ENCODE results near the gene CALHM2. TPM values are rescaled to one million over a fixed set of nuclear protein-coding genes. Genes with fewer than 3 reads are reported as not detected.

CALHM2 gene
- total RNA-seq, 2 donors from 2014 or later = 11.2 to 12.7 TPM

DNA sequence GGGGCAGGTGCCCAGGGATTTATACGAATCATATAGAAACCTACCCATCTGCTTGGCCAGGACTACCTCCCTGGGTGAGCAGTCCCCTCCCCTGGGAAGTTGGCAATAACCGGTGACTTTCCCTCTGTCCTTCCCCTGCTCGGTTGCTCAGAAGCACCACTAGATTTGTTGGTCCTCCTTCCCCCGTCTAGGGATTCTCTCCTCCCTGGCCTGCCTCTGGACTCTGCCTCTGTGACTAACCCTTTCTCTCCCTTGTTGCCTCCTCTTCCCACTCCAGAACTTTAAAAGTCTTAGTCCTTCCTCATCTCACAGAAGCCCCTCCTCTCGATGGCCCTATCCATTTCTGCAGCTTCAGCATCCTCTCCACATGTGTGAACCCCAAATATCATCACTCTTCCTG is 17.0 kb upstream of the CALHM2 start:
- no peak for DNase-seq (ENCODE audit: low spot score)
- ATAC-seq = no peak
- Mint-ChIP-seq H3K27ac (peak overlapping the region in 1 of 2 donors; percentile 89), H3K9me3 (no peaks in the 10 kb centered on the region), H3K4me3 (no peak overlapping the region), H3K36me3 (no peaks in the 10 kb centered on the region), H3K27me3 (no peaks in the 10 kb centered on the region), H3K4me1 (ENCODE audit: low read depth in 2 of 2) (peaks cover 35 to 46% of the 10 kb centered on the region in 2 donors)

DNA sequence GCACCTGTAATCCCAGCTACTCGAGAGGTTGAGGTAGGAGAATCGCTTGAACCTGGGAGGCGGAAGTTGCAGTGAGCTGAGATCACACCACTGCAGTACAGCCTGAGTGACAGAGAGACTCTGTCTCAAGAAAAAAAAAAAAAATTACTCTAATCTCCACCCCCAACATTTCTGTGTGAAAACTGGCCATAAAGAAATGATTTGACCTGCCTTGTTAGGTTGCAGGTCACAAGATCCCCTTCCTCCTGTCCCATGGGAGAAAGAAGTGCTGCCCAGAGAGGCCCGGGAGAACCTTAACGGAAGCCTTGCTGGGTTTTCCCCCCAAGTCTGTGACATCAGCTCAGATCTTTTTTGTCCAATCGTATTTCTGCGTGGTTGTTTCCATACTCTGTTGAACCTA is 15.2 kb upstream of the CALHM2 start:
- Mint-ChIP-seq H3K4me1 (ENCODE audit: low read depth in 2 of 2) (peaks cover 33 to 41% of the 10 kb centered on the region in 2 donors), H3K4me3 (no peak overlapping the region), H3K36me3 (no peaks in the 10 kb centered on the region), H3K27me3 (no peaks in the 10 kb centered on the region), H3K9me3 (no peaks in the 10 kb centered on the region), H3K27ac (peak overlapping the region; percentile 50 to 80)
- ATAC-seq (no peak), DNase-seq (ENCODE audit: low spot score) (no peak)

- peaks cover 29 to 34% of the 10 kb centered on the region in 2 donors for H3K4me1 Mint-ChIP-seq (ENCODE audit: low read depth in 2 of 2)
- H3K9me3 Mint-ChIP-seq = no peaks in the 10 kb centered on the region
- peak overlapping the region; percentile 7 to 50 for H3K27ac Mint-ChIP-seq
- H3K36me3 Mint-ChIP-seq = no peaks in the 10 kb centered on the region
- no peak for DNase-seq (ENCODE audit: low spot score)
- no peaks in the 10 kb centered on the region for H3K27me3 Mint-ChIP-seq
- H3K4me3 Mint-ChIP-seq = no peak overlapping the region
- no peak for ATAC-seq
Measured at GRCh38 chr10:103466734-103467133, 14.6 kb upstream of the CALHM2 start.

DNA sequence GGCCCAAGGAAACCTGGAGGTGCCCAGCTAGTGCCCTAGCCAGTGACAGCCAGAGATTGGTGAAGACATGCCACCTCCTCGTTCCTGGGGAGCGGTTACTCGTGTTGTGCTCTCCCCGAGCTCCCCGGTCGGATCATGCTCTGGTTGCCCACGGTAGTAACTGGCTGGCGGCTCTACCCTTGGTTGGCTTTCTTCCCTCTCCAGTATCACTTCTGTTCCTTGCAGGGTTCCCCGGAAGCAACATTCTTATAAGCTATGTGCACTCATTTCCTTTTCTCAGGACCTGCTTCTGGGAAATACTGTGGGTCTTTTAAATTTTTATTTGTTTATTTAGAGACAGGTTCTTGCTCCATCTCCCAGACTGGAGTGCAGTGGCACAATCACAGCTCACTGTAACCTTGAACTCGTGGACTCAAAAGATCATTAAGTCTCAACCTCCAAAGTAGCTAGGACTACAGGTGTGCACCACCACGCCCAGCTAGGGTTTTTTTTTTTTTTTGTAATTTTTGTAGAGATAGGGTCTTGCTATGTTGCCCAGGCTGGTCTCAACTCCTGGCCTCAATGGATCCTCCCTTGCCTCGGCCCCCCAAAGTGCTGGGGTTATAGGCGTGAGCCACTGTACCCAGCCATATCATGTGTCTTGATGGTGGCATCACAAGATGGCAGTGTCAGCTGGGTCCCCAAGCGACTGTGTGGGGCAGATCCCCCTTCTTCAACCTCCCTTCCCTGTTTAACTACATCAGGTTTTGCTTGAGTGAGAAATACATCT is 13.4 kb upstream of the CALHM2 start:
- no peak for ATAC-seq
- H3K4me1 Mint-ChIP-seq (ENCODE audit: low read depth in 2 of 2) = peaks cover 23 to 25% of the 10 kb centered on the region in 2 donors

DNA sequence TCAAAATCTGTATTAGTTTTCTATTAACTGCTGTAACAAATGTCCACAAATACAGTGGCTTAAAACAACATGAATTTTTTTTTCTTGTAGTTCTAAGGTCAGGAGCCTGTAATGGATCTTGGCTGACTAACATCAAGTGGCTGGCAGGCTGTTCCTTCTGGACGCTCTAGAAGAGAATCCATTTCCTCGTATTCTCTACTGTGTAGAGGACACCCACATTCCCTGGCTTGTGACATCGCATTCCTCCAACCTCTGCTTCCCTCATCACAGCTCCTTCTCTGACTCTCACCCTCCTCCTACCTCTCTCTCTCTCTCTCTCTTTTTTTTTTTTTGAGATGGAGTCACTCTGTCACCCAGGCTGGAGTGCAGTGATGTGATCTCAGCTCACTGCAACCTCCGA is 11.3 kb upstream of the CALHM2 start:
- Mint-ChIP-seq H3K4me1 (ENCODE audit: low read depth in 2 of 2) (peaks cover 18 to 27% of the 10 kb centered on the region in 2 donors), H3K27ac (peak overlapping the region in 1 of 2 donors; percentile 39), H3K9me3 (no peaks in the 10 kb centered on the region), H3K36me3 (no peaks in the 10 kb centered on the region), H3K4me3 (no peak overlapping the region), H3K27me3 (no peaks in the 10 kb centered on the region)
- DNase-seq (ENCODE audit: low spot score) = no peak
- ATAC-seq = no peak

More for the DNA sequence above, 13.4 kb upstream of the CALHM2 start:
- Mint-ChIP-seq H3K4me3 (no peak overlapping the region), H3K27ac (no peak overlapping the region), H3K36me3 (no peaks in the 10 kb centered on the region), H3K9me3 (no peaks in the 10 kb centered on the region), H3K27me3 (no peaks in the 10 kb centered on the region)
- no peak for DNase-seq (ENCODE audit: low spot score)

DNA sequence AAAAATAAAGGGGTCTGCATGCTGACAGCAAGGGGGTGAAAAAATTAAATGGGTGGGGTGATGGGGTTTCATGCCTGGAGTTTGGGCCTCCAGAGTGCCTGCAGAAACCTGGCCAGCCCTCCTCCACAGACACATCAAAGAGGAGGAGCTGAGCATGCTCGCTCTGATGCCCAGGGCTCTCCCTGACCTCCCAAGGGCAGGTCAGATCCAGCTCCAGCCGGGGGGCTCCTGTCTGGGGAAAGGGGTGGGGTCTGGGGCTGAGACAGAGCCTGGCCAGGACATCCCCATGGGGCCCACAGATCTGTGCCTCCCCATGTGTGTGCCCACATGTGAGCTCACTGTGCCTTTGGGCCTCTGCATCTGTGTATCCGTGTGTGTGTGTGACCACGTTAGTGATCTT is 7.4 kb upstream of the CALHM2 start:
- Mint-ChIP-seq H3K4me1 (ENCODE audit: low read depth in 2 of 2) (peaks cover 5 to 16% of the 10 kb centered on the region in 2 donors), H3K27me3 (no peaks in the 10 kb centered on the region), H3K36me3 (no peaks in the 10 kb centered on the region), H3K27ac (peak overlapping the region in 1 of 2 donors; percentile 74), H3K4me3 (no peak overlapping the region), H3K9me3 (no peaks in the 10 kb centered on the region)
- DNase-seq (ENCODE audit: low spot score) = no peak
- no peak for ATAC-seq

GRCh38 chr10:103458720-103459119 is 6.5 kb upstream of the CALHM2 start, which contains the start of gene CALHM1:
Gene CALHM1 (minus strand): TSS chr10:103458900. CDS start chr10:103458751, 149 bp downstream.
- Mint-ChIP-seq H3K4me3 (no peak within 1 kb of the TSS), H3K36me3 (no peaks in the 10 kb centered on the region), H3K9me3 (no peaks in the 10 kb centered on the region), H3K27ac (peak within 1 kb of the TSS in 1 of 2 donors; percentile 74), H3K27me3 (no peaks in the 10 kb centered on the region), H3K4me1 (ENCODE audit: low read depth in 2 of 2) (peaks cover 8 to 17% of the 10 kb centered on the region in 2 donors)
- peak; percentile 64 to 76 for ATAC-seq
- no peak for DNase-seq (ENCODE audit: low spot score)

- Mint-ChIP-seq H3K9me3 (no peaks in the 10 kb centered on the region), H3K36me3 (no peaks in the 10 kb centered on the region), H3K4me3 (no peak overlapping the region), H3K27ac (no peak overlapping the region), H3K27me3 (no peaks in the 10 kb centered on the region), H3K4me1 (ENCODE audit: low read depth in 2 of 2) (peaks cover 12 to 21% of the 10 kb centered on the region in 2 donors)
- ATAC-seq (no peak), DNase-seq (ENCODE audit: low spot score) (no peak)
Measured at GRCh38 chr10:103457896-103458583, 5.9 kb upstream of the CALHM2 start.

DNA sequence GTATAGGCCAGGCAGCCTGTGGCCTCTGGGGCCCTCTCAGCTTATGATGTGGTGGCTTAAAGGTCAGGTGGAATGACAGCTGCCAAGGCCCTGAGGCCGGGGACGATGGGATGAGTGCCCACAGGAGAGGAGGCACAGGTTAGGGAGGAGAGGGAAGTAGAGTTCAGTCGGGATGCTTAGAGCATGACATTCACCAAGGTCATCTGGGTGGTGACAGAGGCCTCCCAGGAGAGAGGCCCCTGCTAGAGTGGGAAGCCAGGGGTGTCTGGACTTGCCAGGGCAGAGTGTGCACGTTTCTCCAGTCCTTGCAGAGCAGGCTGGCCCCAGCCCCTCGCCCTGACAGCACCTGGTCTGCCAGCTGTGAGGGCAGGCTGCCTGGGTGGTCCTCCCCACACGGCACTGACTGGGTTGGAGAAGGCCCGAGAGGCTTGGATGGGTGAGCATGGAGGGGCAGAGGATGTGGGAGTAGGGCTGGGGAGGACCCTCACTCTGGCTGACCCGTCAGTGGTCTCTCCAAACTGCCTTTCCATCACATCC is 5.1 kb upstream of the CALHM2 start:
- Mint-ChIP-seq H3K4me3 (no peak overlapping the region), H3K9me3 (no peaks in the 10 kb centered on the region), H3K27me3 (no peaks in the 10 kb centered on the region), H3K36me3 (no peaks in the 10 kb centered on the region), H3K27ac (peak overlapping the region; percentile 47 to 64), H3K4me1 (ENCODE audit: low read depth in 2 of 2) (peaks cover 12 to 26% of the 10 kb centered on the region in 2 donors)
- ATAC-seq = no peak
- no peak for DNase-seq (ENCODE audit: low spot score)

DNA sequence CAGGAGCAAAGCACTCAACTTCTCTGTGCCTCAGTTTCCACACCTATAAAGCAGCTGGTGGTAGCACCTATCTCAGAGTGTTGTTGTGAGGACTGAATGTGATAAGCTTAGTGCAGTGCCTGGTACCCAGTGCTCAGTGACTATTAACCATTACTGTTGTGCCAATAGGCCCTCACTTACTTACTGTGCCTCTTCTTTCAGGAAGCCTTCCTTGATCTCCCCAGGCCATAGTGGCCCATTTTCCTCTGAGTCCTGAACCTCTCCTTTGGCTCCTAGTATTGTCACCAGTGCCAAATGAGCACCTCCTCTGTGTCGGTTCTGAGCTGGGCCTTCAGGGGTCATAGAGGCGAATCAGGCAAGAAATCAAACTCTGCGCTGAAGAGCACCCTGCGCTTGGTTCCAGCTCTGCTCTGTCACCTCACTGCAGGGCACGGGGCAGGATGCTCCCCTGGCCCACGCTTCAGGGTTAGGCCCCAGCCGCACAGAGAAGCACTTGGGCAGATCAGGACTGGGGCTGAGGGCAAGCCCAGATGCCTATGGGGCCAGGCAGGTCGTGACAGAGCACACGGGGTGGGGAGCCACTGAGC is 4.0 kb upstream of the CALHM2 start:
- no peak overlapping the region for H3K4me3 Mint-ChIP-seq
- no peaks in the 10 kb centered on the region for H3K27me3 Mint-ChIP-seq
- peaks cover 13 to 32% of the 10 kb centered on the region in 2 donors for H3K4me1 Mint-ChIP-seq (ENCODE audit: low read depth in 2 of 2)
- no peaks in the 10 kb centered on the region for H3K9me3 Mint-ChIP-seq
- H3K27ac Mint-ChIP-seq = no peak overlapping the region
- DNase-seq (ENCODE audit: low spot score) = no peak
- H3K36me3 Mint-ChIP-seq = no peaks in the 10 kb centered on the region
- ATAC-seq = no peak

- no peaks in the 10 kb centered on the region for H3K27me3 Mint-ChIP-seq
- no peaks in the 10 kb centered on the region for H3K36me3 Mint-ChIP-seq
- no peak for ATAC-seq
- DNase-seq (ENCODE audit: low spot score) = no peak
- H3K4me1 Mint-ChIP-seq (ENCODE audit: low read depth in 2 of 2) = peaks cover 21 to 40% of the 10 kb centered on the region in 2 donors
- H3K4me3 Mint-ChIP-seq = no peak overlapping the region
- no peaks in the 10 kb centered on the region for H3K9me3 Mint-ChIP-seq
- no peak overlapping the region for H3K27ac Mint-ChIP-seq
Measured at GRCh38 chr10:103455235-103455634, 3.1 kb upstream of the CALHM2 start.

- ATAC-seq (no peak), DNase-seq (ENCODE audit: low spot score) (no peak)
- H3K27me3 Mint-ChIP-seq = no peaks in the 10 kb centered on the region
- no peaks in the 10 kb centered on the region for H3K36me3 Mint-ChIP-seq
- H3K27ac Mint-ChIP-seq = peak overlapping the region; percentile 64 to 79
- H3K4me1 Mint-ChIP-seq (ENCODE audit: low read depth in 2 of 2) = peaks cover 27 to 43% of the 10 kb centered on the region in 2 donors
- no peaks in the 10 kb centered on the region for H3K9me3 Mint-ChIP-seq
- peak overlapping the region; percentile 71 for H3K4me3 Mint-ChIP-seq
Measured at GRCh38 chr10:103454026-103454425, 1.9 kb upstream of the CALHM2 start.

GRCh38 chr10:103452506-103453230 is 498 bp upstream of the CALHM2 start:
- H3K36me3 Mint-ChIP-seq = peaks cover 6% of the 10 kb centered on the region
- ATAC-seq (no peak), DNase-seq (ENCODE audit: low spot score) (no peak)
- H3K27ac Mint-ChIP-seq = peak overlapping the region; percentile 79 to 86
- H3K4me1 Mint-ChIP-seq (ENCODE audit: low read depth in 2 of 2) = peaks cover 33 to 52% of the 10 kb centered on the region in 2 donors
- no peaks in the 10 kb centered on the region for H3K9me3 Mint-ChIP-seq
- no peaks in the 10 kb centered on the region for H3K27me3 Mint-ChIP-seq
- peak overlapping the region; percentile 89 for H3K4me3 Mint-ChIP-seq
